NB4 (cell line): ENCODE measurements around the gene RAB3C.

Experiments
- CTCF ChIP-seq: IDR thresholded peaks from one replicate; pipeline ENCODE4 v1.5.1; 2012; ENCODE audit warnings: low read depth, low read length
- MAX ChIP-seq: IDR thresholded peaks from 2 replicates; pipeline ENCODE4 v1.6.1; 2011; ENCODE audit warnings: low read depth, low read length
- MYC ChIP-seq: IDR thresholded peaks from 2 replicates; pipeline ENCODE4 v1.6.1; 2011; ENCODE audit warnings: low read depth, low read length
- POLR2A ChIP-seq: IDR thresholded peaks from 2 replicates; pipeline ENCODE4 v1.6.1; 2011; ENCODE audit warnings: mild to moderate bottlenecking; ENCODE audit not compliant: insufficient read length; ENCODE audit errors: extremely low read depth

DNA sequence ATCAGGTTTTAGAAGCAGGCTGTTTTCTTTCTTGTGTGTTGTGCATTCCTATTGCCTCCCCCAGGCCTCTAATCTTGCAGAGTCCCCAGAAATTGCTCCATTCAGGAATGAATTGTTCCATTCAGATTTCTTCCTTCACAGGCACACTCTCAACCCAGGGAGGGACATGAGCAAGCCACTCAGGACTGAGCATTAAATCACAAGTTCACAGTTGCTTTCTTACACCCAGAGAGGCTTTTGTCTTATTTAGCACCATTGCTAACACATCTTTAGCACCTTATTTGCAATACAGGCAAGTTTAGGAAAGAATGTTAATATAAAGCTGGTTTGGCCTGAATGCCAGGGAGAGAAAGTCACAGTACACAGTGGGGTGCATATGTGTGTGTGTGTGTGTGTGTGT, 221.4 kb downstream of the RAB3C start:
- no peak for TF ChIP-seq CTCF
- no peak for TF ChIP-seq POLR2A
- TF ChIP-seq MAX = no peak
- TF ChIP-seq MYC = no peak
